GM18502 (cell line): ENCODE measurements around the gene SLIT3.

ENCODE experiments used
- ATAC-seq: cut with Tn5 transposase; IDR thresholded peaks from one replicate; pipeline ENCODE4 v1.9.1; 2021; ENCODE audit warnings: mild to moderate bottlenecking; ENCODE audit not compliant: unreplicated experiment, poor library complexity

Gene SLIT3

DNA sequence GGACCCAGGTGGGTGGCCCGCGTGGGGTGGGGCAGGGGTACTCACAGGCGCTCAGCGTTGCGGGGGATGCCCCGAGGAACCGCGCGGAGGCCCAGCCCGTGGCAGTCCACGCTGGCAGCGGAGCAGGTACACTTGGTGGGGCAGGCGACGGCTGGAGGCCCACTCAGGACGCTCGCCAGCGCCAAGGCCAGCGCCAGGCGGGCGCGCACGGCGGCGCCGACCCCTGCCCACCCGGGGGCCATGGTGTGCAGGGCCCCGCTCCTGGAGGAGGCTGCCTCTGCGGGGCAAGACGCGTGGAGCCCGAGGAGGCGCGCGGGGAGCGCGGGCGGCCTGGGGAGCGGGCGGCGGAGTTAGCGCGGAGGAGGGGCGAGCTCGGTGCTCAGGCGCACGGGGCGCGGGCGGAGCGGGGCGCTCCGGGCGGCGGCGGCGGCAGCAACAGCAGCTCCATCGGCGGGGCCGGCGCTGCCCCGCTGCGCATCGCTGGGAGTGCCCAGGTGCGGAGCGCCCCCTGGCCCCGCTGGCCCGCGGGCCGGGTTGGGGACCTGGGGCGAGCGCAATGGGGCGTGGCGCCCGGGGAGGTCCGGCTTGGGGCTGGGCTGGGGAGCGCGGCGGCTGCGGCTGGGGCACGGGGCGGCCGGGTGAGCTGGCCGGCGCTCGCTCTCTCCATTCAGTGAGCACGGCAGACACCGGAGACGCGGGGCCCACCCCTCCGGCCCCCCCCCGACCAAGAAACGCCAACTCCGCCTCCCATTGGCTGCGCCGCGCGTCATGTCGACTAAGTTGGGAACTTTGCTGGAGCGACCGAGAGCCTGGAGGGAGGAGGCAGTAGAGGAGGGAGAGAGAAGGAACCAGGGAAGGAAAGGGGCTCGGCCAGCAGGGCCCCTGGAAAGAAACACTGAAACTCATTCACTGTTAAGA, at the start of gene SLIT3:
TSS of gene SLIT3 (minus strand) at position 672 of the 918 bp plus-strand sequence. CDS start at position 242, 430 bp downstream.
- no peak for ATAC-seq

GRCh38 chr5:169350016-169350415, 49.1 kb upstream of the SLIT3 start:
- ATAC-seq: peak; percentile 44

DNA sequence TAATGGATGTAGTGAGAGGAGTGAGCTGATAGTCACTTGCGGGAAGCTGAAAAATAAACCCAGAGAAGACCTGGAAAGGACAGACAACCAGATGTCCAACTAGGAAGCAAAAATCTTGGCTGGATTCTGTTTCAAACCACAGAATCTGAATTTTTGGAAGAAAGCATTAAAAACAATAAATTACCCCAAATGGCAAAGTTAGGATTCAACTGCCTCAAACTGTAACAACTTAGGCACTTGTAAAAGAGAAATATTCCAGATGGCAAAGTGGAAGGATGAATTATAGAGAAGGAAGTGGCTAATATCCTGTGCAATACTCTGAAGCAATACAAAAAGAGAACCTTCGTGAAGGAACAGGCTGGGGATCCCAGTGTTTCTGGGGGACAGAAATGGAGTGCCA, 46.8 kb upstream of the SLIT3 start:
- no peak for ATAC-seq

DNA sequence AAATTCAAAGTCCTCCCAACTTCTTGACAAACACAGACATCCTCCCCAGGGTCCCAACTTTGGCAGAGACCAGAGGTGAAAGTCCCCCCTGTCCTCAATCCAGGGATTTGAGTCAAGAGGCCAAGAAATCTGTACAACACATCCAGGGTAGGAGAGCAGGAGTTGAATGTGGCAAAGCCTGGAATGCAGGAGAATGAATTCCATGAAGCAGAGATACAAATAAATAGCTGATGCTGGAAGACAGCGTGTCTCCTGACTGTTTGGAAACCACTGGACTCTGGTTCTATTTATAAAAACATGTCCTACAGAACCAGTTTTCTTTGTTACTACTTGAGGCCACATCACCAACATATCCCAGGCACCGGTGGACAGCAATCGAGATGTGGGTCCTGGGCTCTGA, 43.7 kb upstream of the SLIT3 start:
- no peak for ATAC-seq

GRCh38 chr5:169343766-169344165, 42.8 kb upstream of the SLIT3 start:
- no peak for ATAC-seq

DNA sequence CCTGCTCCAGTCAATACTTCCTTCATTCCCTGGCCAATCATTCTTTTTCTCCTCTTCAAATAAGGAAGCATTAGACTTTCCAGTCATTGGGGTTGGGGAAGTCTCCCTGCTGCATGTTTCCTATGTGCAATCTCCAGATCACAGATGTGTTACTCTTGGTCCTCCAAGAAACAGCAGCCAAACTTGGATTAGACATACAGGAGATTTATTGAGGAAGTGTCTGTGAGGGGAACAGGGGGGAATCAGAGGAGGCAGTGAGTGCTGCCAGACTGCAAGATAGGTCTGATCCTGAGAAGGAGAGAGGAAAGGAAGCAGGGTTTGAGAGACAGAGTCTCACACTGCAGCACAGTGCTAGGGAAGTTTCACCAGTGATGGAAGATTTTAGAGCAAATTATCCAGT, 40.6 kb upstream of the SLIT3 start:
- ATAC-seq: no peak

GRCh38 chr5:169339869-169340268, 38.9 kb upstream of the SLIT3 start:
- ATAC-seq: peak; percentile 66

- ATAC-seq: no peak
Observed at GRCh38 chr5:169336242-169336641, 35.3 kb upstream of the SLIT3 start.

DNA sequence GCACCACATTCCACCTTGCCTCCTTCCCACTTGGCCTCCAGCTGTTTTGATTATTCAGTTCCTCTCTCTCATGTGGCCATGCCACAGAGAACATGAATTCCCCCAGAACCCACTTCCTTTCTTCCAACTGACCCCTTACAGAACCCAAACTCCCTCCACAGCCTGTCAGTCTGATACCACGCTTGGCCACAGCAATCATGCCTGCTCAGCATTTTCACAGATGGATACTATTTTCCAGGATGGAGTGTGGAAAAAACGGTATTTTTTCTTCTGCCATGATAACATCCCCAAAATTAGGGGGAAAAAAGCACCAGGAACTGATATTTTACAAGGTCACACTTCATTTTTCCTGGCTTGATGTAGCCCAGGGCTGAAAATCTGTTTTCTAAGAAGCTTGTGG, 34.9 kb upstream of the SLIT3 start:
- ATAC-seq: no peak

DNA sequence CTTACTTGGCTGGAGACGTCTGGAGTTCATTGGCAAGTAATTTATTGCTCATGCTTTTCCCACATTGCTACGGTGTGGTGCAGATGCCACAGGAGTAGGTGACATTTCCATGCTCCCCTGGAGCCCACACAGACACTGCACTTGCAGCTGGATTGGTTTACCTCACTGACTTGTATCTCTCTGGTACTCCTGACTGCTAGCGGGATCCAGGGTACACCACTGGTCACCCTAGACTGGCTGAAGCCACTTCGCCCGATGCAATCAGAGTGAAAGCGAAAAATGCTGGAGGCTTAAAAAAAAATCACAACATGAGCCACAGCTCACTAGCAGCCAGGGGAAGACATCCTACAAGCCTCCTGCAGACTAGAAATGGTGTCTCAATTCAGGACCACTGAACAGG, 32.6 kb upstream of the SLIT3 start:
- no peak for ATAC-seq

DNA sequence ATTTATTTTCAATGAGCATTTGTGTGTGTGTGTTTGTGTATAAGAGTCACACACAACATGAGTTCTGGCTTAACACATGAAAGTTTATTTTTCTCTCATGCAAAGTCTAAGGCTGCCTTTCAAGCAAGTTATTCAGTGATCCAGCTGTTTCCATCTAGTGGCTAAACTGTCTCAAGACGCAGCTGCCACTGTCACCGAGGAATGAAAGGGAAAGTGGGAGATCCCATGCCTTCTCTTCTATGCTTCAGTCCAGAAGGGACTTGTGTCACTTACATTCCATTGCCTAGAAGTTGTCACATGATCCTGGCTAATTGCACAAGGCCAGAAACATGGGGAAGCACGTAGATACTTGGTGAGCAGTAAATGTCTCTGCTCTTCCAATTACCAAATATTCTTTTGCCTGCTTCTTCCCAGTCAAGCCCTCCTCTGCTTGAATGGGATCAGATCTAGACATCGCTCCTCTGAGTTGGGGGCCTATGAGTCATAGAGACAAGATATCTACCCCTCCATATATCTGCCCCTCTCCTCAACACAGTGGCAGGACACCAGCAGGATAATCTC, 30.4 kb upstream of the SLIT3 start:
- no peak for ATAC-seq

GRCh38 chr5:169328401-169328800, 27.5 kb upstream of the SLIT3 start:
- ATAC-seq: no peak

GRCh38 chr5:169325273-169325672, 24.3 kb upstream of the SLIT3 start:
- no peak for ATAC-seq

GRCh38 chr5:169318556-169318955, 17.6 kb upstream of the SLIT3 start:
- no peak for ATAC-seq

DNA sequence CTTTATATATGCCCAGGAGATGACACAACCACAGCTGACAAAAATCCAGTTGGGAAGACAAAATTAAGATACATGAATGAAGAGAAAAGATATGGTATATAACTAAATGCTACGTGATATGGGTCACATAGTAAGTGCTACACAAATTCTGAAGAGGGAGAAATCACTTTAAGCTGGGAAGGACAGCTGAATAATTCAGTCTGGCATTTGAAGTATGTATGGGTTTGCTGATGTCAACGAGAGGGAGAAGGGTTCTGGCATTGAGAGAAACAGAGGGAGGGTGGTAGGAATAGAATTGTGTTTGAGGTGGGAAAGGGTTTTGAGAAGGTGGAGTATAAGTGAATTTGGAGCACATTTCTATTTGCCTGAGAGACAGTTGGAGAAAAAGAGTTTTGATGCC, 6.7 kb upstream of the SLIT3 start:
- ATAC-seq: no peak

GRCh38 chr5:169305366-169305765, 4.4 kb upstream of the SLIT3 start:
- ATAC-seq: no peak

DNA sequence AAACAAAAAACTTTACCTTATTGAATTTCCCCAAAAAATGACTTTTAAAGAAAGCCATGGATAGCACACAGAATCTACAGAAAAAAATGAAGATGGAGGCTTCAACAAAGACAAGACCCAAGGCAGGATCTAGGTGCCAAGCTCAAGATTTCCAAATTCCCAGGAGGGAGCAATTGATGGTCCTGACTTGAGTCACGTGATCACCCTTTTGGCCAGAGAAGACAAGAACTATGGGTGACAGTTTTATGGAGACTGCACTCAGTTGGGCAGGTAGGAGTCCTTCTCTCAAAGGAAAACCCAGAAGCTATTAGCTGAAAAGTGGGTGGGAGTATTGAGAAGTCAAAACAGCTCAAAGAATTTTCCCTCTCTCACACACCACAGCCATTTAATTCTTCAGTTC, 3.2 kb upstream of the SLIT3 start:
- ATAC-seq: no peak

DNA sequence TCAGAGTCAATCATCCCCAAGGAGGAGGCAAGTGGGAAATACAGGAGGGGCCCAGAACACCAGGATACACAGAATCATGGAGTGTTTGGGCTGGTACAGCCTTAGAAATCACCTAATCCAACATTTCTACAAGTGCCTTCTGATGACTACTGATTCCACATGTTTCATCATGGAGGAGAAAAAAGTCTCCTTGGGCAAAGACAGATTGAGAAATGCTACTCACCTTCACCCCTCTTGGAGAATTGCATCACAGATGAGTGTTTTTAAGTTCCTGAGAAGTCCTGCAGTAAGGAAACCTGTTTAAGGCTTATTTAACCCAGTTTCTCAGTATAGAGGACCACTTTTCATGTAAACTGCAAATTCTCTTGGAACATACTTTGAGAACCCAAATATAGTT, 2.2 kb upstream of the SLIT3 start:
- no peak for ATAC-seq

DNA sequence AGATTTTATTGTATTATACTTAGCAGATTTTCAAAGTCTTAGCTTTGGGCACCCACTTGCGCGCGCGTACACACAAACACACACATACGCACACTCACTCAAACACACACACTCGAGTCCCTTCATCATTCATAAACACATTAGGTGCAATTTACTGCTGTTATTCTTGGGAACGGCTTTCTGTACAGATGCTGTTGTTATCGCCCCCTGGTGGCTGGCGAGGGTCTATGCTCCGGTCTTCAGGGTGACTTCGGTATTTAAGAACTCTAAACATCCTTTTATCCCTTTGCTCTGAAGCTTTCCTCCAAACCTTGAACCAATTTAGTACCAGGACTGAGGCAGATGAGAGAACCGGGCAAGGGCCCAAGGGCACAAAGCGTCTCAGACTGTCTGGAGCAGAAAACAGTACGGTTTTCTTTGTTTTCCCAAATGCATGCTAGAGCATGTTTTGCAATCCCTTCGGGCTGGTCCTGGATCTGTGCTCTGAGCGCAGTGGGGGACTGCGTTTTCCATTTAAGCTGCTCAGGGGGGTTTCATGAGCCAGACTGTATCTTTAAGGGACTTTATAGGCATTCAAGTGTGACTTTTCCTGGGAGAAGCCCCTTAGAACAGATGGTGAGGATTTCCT, 1.7 kb upstream of the SLIT3 start:
- ATAC-seq: peak; percentile 89

- peak; percentile 26 for ATAC-seq
Observed at GRCh38 chr5:169301986-169302385, 1.0 kb upstream of the SLIT3 start.

DNA sequence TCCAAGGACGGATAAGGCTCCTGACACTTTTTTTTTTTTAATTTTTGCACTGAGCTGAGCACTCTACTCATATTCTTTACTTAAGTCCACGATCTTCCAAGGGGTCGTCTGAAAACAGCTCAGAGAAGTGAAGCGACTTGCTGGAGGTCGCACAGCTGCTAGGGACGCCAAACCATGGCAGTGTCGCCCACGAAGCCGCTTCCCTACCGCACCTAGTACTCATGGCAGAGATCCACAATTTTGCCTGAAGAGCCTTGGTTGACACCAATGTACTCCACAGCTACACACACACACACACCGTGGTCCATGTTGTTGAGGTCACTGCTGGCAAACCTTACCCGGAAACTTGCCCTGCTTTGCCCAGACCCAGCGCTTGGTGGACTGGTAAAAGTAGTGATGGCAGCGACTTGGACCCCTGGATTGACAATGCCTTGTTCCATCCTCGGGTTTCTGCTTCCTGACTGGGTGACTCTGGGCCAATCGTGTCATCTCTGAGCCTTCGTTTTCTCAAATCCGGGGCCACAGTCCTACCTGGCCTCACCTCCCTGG, 521 bp upstream of the SLIT3 start:
- no peak for ATAC-seq
